Astrocyte of the cerebellum (primary cell): ENCODE results near the gene RBP7.

Experiments used
- DNase-seq: peaks from one replicate; pipeline ENCODE4 v3.0.0-alpha.2; 2011; ENCODE audit warnings: low read depth
- H3K4me3 ChIP-seq: 2 replicates; pipeline ENCODE4 v1.5.1; 2011; ENCODE audit warnings: mild to moderate bottlenecking, low read depth, low read length, moderate library complexity
- in situ Hi-C: cut with HindIII; loops from 2 replicates; pipeline ENCODE4 v1.10.0; 2017; ENCODE audit warnings: low sequenced_read_pairs
- TF ChIP-seq, protein P1 (sequence below): IDR thresholded peaks from 2 replicates; pipeline ENCODE4 v1.5.1; 2012; ENCODE audit warnings: low read length, low read depth, moderate library complexity, mild to moderate bottlenecking; ENCODE audit errors: missing control alignments

RBP7 gene

DNA sequence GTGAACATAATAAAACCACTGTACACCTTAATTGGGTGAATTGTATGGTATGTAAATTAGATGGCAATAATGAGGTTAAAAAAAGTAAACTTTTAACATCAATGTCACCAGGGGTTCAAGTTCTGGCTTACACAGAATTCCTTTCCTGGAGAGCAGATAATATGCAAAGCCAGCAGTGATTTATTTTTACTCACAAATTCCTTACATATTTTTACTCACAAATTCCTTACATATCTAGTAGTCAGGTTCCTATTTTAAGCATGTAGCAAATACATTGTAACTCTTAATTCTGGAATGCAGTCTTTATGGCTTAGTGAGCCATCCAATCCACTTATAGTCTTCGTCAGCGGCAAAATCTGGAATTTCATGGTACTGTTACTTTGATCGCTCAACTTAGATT lies 34.4 kb downstream of the RBP7 start:
- TF ChIP-seq, protein P1, sequence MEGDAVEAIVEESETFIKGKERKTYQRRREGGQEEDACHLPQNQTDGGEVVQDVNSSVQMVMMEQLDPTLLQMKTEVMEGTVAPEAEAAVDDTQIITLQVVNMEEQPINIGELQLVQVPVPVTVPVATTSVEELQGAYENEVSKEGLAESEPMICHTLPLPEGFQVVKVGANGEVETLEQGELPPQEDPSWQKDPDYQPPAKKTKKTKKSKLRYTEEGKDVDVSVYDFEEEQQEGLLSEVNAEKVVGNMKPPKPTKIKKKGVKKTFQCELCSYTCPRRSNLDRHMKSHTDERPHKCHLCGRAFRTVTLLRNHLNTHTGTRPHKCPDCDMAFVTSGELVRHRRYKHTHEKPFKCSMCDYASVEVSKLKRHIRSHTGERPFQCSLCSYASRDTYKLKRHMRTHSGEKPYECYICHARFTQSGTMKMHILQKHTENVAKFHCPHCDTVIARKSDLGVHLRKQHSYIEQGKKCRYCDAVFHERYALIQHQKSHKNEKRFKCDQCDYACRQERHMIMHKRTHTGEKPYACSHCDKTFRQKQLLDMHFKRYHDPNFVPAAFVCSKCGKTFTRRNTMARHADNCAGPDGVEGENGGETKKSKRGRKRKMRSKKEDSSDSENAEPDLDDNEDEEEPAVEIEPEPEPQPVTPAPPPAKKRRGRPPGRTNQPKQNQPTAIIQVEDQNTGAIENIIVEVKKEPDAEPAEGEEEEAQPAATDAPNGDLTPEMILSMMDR, result no peak
- DNase-seq, result no peak
- in situ Hi-C loops, result no loop called here
- no peak overlapping the region for H3K4me3 ChIP-seq

DNA sequence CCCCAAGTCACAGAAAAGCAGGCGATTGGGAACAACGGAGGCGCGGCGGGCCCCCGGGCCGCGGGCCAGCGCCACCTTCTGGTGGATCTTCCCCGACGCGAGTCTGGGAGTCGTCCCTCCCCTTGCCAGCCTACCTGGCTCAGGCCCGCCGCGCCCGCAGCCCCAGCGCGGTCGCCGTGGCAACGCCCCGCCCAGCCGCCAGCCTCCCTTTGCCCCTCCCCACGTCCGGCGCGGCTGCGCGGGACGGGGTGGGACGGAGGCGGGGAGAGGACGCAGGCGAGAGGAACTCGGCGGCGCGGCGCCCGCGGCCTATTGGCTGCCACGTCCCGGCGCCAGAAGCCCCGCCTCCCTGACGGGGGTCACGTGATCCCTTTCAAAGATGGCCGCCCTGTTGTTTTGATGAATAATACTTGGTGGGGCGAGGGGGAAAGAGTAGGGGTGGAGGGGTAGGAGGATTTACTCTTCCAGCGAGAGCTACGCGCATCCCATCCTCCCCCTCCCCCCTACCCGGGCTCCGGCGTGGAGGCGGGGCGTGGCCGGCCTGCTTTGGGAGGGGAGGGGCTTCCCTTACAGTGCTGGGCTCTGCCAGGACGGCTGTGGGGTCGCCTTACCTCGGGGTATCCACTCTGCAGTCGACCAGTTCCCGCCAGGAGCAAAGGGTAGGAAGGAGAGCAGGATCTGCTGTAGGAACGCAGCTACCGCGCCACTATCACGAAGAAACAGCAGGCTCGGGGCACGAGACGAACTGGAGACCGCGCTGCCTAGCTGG lies 35.7 kb downstream of the RBP7 start, which contains the start of gene UBE4B:
UBE4B (plus strand) TSS at position 369 of the 769 bp plus-strand sequence. CDS start 713 bp downstream, outside the sequence.
- peak; percentile 94 for DNase-seq
- in situ Hi-C loops, result no loop called here
- TF ChIP-seq, protein P1, result peak; percentile 75
- peak within 1 kb of the TSS; percentile 85 for H3K4me3 ChIP-seq

DNA sequence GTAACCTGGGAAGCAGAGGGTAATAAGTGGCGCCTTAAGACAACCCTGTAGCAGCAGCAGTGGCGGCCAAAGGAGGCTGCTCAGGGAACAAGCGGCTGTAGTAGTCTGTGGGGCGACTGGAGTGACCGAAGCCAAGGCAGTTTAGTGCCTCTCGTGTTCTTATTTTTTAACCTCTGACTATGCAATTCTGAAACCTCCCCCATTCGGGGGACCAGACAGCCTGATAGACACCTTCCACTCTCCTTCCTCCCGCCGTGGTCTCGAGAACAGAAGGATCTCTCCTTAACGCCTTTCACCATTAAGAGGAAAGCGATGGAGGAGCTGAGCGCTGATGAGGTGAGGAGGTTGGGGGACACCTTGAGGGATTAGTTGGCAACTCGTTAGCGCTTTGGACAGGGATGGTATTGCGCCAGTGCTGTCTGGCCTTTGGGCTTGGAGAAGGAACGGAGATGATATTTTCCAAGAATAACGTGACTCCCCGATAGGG lies 36.4 kb downstream of the RBP7 start:
- peak overlapping the region; percentile 85 for H3K4me3 ChIP-seq
- in situ Hi-C loops, result no loop called here
- no peak for DNase-seq
- TF ChIP-seq, protein P1, result peak; percentile 4

DNA sequence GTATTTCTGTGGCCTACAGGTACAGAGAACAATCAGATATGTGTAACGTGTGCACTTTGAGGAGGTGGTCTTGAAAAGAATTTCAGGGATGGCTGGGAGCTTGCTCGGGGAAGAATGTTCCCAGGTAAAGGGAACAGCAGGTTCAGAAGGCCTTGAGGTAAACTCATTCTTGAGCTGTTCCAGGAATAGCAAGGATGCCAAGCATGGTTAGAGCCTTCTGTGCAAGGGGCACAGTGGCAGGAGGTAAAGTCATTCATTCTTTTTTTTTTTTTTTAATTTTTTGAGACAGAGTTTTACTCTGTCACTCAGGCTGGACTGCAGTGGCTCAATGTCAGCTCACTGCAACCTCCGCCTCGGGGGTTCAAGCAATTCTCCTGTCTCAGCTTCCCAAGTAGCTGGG lies 45.7 kb downstream of the RBP7 start:
- DNase-seq, result no peak
- H3K4me3 ChIP-seq, result no peak overlapping the region
- in situ Hi-C loops, result no loop called here
- TF ChIP-seq, protein P1, result no peak

DNA sequence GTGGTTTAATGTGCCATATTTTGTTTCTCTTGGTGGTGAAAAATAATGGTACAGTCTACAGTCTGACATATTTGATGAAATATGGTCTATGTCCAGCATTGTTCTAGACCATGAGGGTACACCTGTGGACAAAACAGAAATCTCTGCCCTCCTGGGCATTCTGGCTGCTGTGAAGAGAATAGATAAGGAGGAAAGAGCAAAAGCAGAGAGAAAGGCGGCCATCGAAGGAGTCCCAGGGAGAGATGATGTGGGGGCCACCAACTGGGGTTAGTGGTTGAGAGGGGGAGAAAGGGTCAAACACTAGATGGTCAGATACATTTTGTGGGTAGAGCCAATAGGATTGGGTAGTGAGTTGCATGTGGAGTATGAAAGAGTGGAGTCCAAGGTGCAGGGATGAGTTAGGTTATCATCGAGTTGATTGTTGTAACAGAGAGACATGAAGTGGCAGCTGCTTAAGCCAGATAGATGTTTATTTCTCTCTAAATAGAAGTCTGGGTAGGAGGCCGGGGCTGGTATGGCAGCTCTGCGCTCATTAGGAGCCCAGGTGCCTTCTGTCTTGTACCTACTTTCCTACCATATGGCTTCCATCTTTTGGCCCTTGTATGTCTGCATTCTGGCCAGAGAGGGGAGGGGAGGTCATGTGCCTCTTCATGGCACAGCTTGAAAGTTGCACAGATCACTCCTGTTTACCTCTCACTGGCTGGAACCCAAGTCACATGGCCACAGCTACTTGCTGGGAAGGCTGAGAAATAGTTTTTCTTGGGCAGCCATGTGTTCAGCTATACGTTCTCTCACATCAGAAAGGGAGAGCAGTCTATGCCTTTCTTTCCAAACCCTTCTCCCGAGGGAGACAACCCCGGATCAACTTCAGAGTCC lies 48.7 kb downstream of the RBP7 start:
- in situ Hi-C loops, result no loop called here

More for the DNA sequence above, 48.7 kb downstream of the RBP7 start:
- TF ChIP-seq, protein P1, result no peak
- DNase-seq, result no peak
- no peak overlapping the region for H3K4me3 ChIP-seq
